Keratinocyte (primary cell): ENCODE results near the gene MAST1.

Source experiments
- EZH2 ChIP-seq: IDR thresholded peaks from one replicate; pipeline ENCODE4 v1.6.1; 2012; ENCODE audit warnings: inconsistent platforms, mild to moderate bottlenecking, low read length, moderate library complexity
- TF ChIP-seq, protein P1 (sequence below), 3 experiments: IDR thresholded peaks in 1 of 3; conservative IDR thresholded peaks in 1 of 3; optimal IDR thresholded peaks in 1 of 3; 2 replicates in 2 of 3; 3 replicates in 1 of 3; pipeline versions ENCODE3 to v1.5.1; 2011; ENCODE audit warnings: low read length in 3 of 3, mild to moderate bottlenecking in 3 of 3, moderate library complexity in 2 of 3, control low read depth in 1 of 3, inconsistent platforms in 1 of 3; ENCODE audit not compliant: insufficient read depth in 2 of 3; ENCODE audit errors: extremely low read depth in 1 of 3

DNA sequence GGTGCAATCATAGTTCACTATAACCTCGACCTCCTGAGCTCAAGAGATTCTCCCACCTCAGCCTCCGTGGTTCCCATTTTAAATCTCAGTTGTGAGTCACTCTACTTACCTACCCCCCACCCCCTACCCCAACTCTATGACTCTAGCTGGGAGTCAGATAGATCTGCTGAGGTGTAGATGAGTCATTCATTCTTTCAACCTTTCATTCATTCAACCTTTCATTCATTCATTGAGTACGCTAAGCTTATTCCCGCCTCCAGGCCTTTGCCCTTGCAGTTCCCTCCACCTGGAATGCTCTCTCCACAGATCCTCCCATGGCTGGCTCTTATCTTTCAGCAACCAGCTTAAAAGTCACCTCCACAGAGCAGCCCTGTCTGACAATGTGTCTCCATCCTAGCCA, 1.1 kb upstream of the MAST1 start:
- TF ChIP-seq, protein P1, sequence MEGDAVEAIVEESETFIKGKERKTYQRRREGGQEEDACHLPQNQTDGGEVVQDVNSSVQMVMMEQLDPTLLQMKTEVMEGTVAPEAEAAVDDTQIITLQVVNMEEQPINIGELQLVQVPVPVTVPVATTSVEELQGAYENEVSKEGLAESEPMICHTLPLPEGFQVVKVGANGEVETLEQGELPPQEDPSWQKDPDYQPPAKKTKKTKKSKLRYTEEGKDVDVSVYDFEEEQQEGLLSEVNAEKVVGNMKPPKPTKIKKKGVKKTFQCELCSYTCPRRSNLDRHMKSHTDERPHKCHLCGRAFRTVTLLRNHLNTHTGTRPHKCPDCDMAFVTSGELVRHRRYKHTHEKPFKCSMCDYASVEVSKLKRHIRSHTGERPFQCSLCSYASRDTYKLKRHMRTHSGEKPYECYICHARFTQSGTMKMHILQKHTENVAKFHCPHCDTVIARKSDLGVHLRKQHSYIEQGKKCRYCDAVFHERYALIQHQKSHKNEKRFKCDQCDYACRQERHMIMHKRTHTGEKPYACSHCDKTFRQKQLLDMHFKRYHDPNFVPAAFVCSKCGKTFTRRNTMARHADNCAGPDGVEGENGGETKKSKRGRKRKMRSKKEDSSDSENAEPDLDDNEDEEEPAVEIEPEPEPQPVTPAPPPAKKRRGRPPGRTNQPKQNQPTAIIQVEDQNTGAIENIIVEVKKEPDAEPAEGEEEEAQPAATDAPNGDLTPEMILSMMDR (optimal IDR thresholded peaks at IDR 0.05 in 1 of 3, IDR thresholded peaks at IDR 0.05 in 1 of 3, conservative IDR thresholded peaks at IDR 0.05 in 1 of 3; ENCODE audit: extremely low read depth in 1 of 3, insufficient read depth in 2 of 3, low read length in 3 of 3) = no peak
- no peak for TF ChIP-seq EZH2
